Superior temporal gyrus (tissue), 1 donor: ENCODE measurements around the gene ZNF423.

ENCODE experiments used
- DNase-seq: peaks from one replicate; pipeline ENCODE4 v3.0.0-alpha.2; 2016; ENCODE audit errors: extremely low spot score

The ZNF423 gene

GRCh38 chr16:49494474-49494873 lies 361.4 kb downstream of the ZNF423 start:
- DNase-seq = no peak

- no peak for DNase-seq
Observed at GRCh38 chr16:49493836-49494235, 362.1 kb downstream of the ZNF423 start.

GRCh38 chr16:49492896-49493626 lies 362.9 kb downstream of the ZNF423 start:
- no peak for DNase-seq

- DNase-seq = peak; percentile 41
Observed at GRCh38 chr16:49491771-49492761, 363.8 kb downstream of the ZNF423 start.

- no peak for DNase-seq
Observed at GRCh38 chr16:49491106-49491670, 364.7 kb downstream of the ZNF423 start.

GRCh38 chr16:49490321-49490705 lies 365.6 kb downstream of the ZNF423 start:
- no peak for DNase-seq

- DNase-seq = no peak
Observed at GRCh38 chr16:49489686-49490320, 366.1 kb downstream of the ZNF423 start.

- DNase-seq = no peak
Observed at GRCh38 chr16:49488740-49489525, 367.0 kb downstream of the ZNF423 start.

- no peak for DNase-seq
Observed at GRCh38 chr16:49488336-49488735, 367.6 kb downstream of the ZNF423 start.

- no peak for DNase-seq
Observed at GRCh38 chr16:49487746-49488145, 368.2 kb downstream of the ZNF423 start.

GRCh38 chr16:49486400-49486799 lies 369.5 kb downstream of the ZNF423 start:
- DNase-seq = no peak

GRCh38 chr16:49485663-49486062 lies 370.2 kb downstream of the ZNF423 start:
- no peak for DNase-seq

GRCh38 chr16:49484936-49485335 lies 371.0 kb downstream of the ZNF423 start:
- DNase-seq = no peak

GRCh38 chr16:49484451-49484849 lies 371.5 kb downstream of the ZNF423 start:
- DNase-seq = no peak

- no peak for DNase-seq
Observed at GRCh38 chr16:49483651-49484450, 372.1 kb downstream of the ZNF423 start.

- no peak for DNase-seq
Observed at GRCh38 chr16:49483251-49483650, 372.7 kb downstream of the ZNF423 start.

- no peak for DNase-seq
Observed at GRCh38 chr16:49482690-49483089, 373.2 kb downstream of the ZNF423 start.

- no peak for DNase-seq
Observed at GRCh38 chr16:49478616-49479015, 377.3 kb downstream of the ZNF423 start.

- DNase-seq = no peak
Observed at GRCh38 chr16:49478107-49478506, 377.8 kb downstream of the ZNF423 start.

GRCh38 chr16:49477250-49477895 lies 378.5 kb downstream of the ZNF423 start:
- no peak for DNase-seq
